WTC11 (cell line): ENCODE results near the gene BMPER. TPM values are rescaled to one million over a fixed set of nuclear protein-coding genes. Genes with fewer than 3 reads are reported as not detected.

Source experiments
- ATAC-seq: fragments of 200-7000 bp; cut with Tn5 transposase; 2 replicates; pipeline ENCODE4 v1.10.0; 2021; ENCODE audit warnings: mild to moderate bottlenecking, moderate library complexity
- CTCF ChIA-PET: fragments of 300-600 bp; sonication (Branson Sonifier 250); formaldehyde crosslinking; loops from one replicate; lab custom pipeline; 2021; ENCODE audit warnings: antibody characterized with exemption; lab: Charles Lee
- POLR2A ChIA-PET: fragments of 350-600 bp; sonication (Branson Sonifier 250); formaldehyde crosslinking; loops from one replicate; lab custom pipeline; 2021; ENCODE audit warnings: antibody characterized with exemption; lab: Charles Lee
- DNase-seq: peaks from one replicate; pipeline ENCODE4 v3.0.0; 2021; ENCODE audit warnings: low spot score
- H3K27ac Mint-ChIP-seq: 2 replicates; pipeline ENCODE4 v1.8.0; 2021; ENCODE audit warnings: mixed read lengths
- H3K27me3 Mint-ChIP-seq: 2 replicates; pipeline ENCODE4 v1.8.0; 2021; ENCODE audit warnings: low read depth, mild to moderate bottlenecking, moderate library complexity, mixed read lengths
- H3K36me3 Mint-ChIP-seq: 2 replicates; pipeline ENCODE4 v1.8.0; 2021; ENCODE audit warnings: mixed read lengths
- H3K4me1 Mint-ChIP-seq: 2 replicates; pipeline ENCODE4 v1.8.0; 2022; ENCODE audit warnings: mixed read lengths
- H3K4me3 Mint-ChIP-seq: 2 replicates; pipeline ENCODE4 v1.8.0; 2021; ENCODE audit warnings: mild to moderate bottlenecking, moderate library complexity, mixed read lengths
- H3K9me3 Mint-ChIP-seq: 2 replicates; pipeline ENCODE4 v1.8.0; 2021; ENCODE audit warnings: mixed read lengths
- CBFB ChIP-seq: sonication (generic); formaldehyde crosslinking; IDR thresholded peaks from 2 replicates; pipeline ENCODE4 v1.8.1; 2022; ENCODE audit warnings: mild to moderate bottlenecking, low read depth, missing genetic modification reagents
- CDX4 ChIP-seq: fragments of 250-450 bp; sonication (Bioruptor Pico); IDR thresholded peaks from 2 replicates; pipeline ENCODE4 v1.9.0; 2021; ENCODE audit warnings: moderate library complexity, mild to moderate bottlenecking, inconsistent platforms, borderline replicate concordance
- CREB1 ChIP-seq: sonication (generic); formaldehyde crosslinking; IDR thresholded peaks from 2 replicates; pipeline ENCODE4 v1.8.0; 2023; ENCODE audit warnings: mild to moderate bottlenecking, missing genetic modification reagents
- ETV6 ChIP-seq: sonication (generic); formaldehyde crosslinking; IDR thresholded peaks from 2 replicates; pipeline ENCODE4 v1.8.1; 2022; ENCODE audit warnings: mild to moderate bottlenecking, missing genetic modification reagents
- GABPB1 ChIP-seq: sonication (generic); formaldehyde crosslinking; IDR thresholded peaks from 2 replicates; pipeline ENCODE4 v1.8.1; 2023; ENCODE audit warnings: mild to moderate bottlenecking, missing genetic modification reagents
- HMGXB4 ChIP-seq: sonication (generic); formaldehyde crosslinking; IDR thresholded peaks from 2 replicates; pipeline ENCODE4 v1.8.1; 2023; ENCODE audit warnings: mild to moderate bottlenecking, moderate library complexity, missing genetic modification reagents
- MYBL2 ChIP-seq: sonication (generic); formaldehyde crosslinking; IDR thresholded peaks from 2 replicates; pipeline ENCODE4 v1.8.1; 2023; ENCODE audit warnings: mild to moderate bottlenecking, moderate library complexity, missing genetic modification reagents
- SMAD3 ChIP-seq: sonication (generic); formaldehyde crosslinking; IDR thresholded peaks from 2 replicates; pipeline ENCODE4 v1.8.0; 2022; ENCODE audit warnings: missing genetic modification reagents, mild to moderate bottlenecking, borderline replicate concordance
- TCF7 ChIP-seq: sonication (generic); formaldehyde crosslinking; IDR thresholded peaks from 2 replicates; pipeline ENCODE4 v1.8.0; 2022; ENCODE audit warnings: mild to moderate bottlenecking, low read depth, missing genetic modification reagents, moderate library complexity
- ZNF281 ChIP-seq: sonication (generic); formaldehyde crosslinking; IDR thresholded peaks from 2 replicates; pipeline ENCODE4 v1.8.0; 2023; ENCODE audit warnings: mild to moderate bottlenecking, missing genetic modification reagents
- ZNF317 ChIP-seq: sonication (generic); formaldehyde crosslinking; IDR thresholded peaks from 2 replicates; pipeline ENCODE4 v1.8.1; 2023; ENCODE audit warnings: low read depth, mild to moderate bottlenecking, moderate library complexity, missing genetic modification reagents, borderline replicate concordance
- ZNF396 ChIP-seq: fragments of 250-450 bp; sonication (Bioruptor Pico); IDR thresholded peaks from 2 replicates; pipeline ENCODE4 v1.8.0; 2021; ENCODE audit warnings: mild to moderate bottlenecking, moderate library complexity, borderline replicate concordance
- ZNF425 ChIP-seq: fragments of 250-450 bp; sonication (Bioruptor Pico); conservative IDR thresholded peaks from 2 replicates; pipeline ENCODE4 v1.9.0; 2021; ENCODE audit warnings: mild to moderate bottlenecking
- ZNF512 ChIP-seq: sonication (generic); formaldehyde crosslinking; IDR thresholded peaks from 2 replicates; pipeline ENCODE4 v1.8.1; 2022; ENCODE audit warnings: missing genetic modification reagents, borderline replicate concordance
- ZNF671 ChIP-seq: fragments of 250-450 bp; sonication (Bioruptor Pico); IDR thresholded peaks from 2 replicates; pipeline ENCODE4 v1.8.0; 2021; ENCODE audit warnings: mild to moderate bottlenecking
- total RNA-seq: library from RNA; stranded (reverse); gene quantifications from 3 replicates; pipeline ENCODE4 v1.2.3, GENCODE V29; 2021
- TF ChIP-seq, protein P1 (sequence below): sonication (generic); formaldehyde crosslinking; IDR thresholded peaks from 2 replicates; pipeline ENCODE4 v1.8.0; 2022; ENCODE audit warnings: mild to moderate bottlenecking, missing genetic modification reagents
- TF ChIP-seq, protein P2 (sequence below): fragments of 250-450 bp; sonication (Bioruptor Pico); IDR thresholded peaks from 2 replicates; pipeline ENCODE4 v1.9.0; 2021; ENCODE audit warnings: mild to moderate bottlenecking

Gene BMPER
- total RNA-seq, 1 experiment from 2014 or later: 1.9 TPM

DNA sequence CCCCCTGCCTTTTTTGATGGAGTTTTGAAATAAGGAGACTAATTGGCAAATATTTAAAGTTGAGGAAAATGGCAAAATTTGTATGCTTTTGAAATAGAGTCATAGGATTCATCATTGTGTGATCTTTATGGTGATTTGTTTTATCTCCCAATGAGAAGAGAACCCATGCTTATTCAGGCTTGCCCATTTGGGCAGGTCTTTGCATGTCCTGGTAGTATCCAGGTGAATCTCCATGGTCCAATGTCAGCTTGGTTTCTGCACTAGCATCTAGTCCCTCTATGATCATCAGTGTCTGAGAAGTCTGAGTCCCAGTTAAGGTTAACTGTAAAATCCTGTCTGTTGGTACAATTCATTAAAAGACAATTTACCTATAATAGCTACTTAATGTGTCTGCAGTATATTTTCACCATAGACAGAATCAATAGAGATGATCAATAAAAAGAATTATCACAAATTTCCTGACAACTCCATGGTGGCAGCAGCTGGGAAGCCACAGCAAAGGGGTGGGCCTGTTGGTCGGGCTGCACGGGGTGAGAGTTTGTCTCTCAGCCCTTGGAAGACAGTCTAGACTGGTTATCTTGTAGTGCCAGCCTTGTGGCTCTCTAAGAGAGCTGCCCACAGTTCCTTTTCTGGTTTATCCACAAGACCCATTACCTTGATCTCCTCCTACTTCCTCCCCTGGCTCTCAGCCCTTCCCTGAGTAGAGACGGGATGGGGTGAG lies 22.2 kb upstream of the BMPER start:
- Mint-ChIP-seq H3K36me3 (no peaks in the 10 kb centered on the region; the same call in none of the 2 replicates), H3K4me3 (no peak overlapping the region), H3K4me1 (peaks cover 21% of the 10 kb centered on the region), H3K27me3 (no peaks in the 10 kb centered on the region), H3K27ac (no peak overlapping the region), H3K9me3 (peaks cover 14% of the 10 kb centered on the region)
- ChIA-PET POLR2A (no interaction called here), CTCF (no interaction called here)
- no peak for ATAC-seq
- DNase-seq: no peak
- no peak for TF ChIP-seq CREB1
- no peak for TF ChIP-seq ZNF425 (CRISPR knock-in tag)
- no peak for TF ChIP-seq ETV6
- no peak for TF ChIP-seq ZNF396 (CRISPR knock-in tag)
- no peak for TF ChIP-seq ZNF317 (CRISPR knock-in tag)
- no peak for TF ChIP-seq ZNF512
- no peak for TF ChIP-seq ZNF281 (CRISPR knock-in tag)
- no peak for TF ChIP-seq GABPB1 (CRISPR knock-in tag)
- TF ChIP-seq HMGXB4 (CRISPR knock-in tag): no peak
- no peak for TF ChIP-seq CBFB (CRISPR knock-in tag)
- TF ChIP-seq, protein P1, sequence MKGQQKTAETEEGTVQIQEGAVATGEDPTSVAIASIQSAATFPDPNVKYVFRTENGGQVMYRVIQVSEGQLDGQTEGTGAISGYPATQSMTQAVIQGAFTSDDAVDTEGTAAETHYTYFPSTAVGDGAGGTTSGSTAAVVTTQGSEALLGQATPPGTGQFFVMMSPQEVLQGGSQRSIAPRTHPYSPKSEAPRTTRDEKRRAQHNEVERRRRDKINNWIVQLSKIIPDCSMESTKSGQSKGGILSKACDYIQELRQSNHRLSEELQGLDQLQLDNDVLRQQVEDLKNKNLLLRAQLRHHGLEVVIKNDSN (CRISPR knock-in tag): no peak
- no peak for TF ChIP-seq MYBL2 (CRISPR knock-in tag)
- TF ChIP-seq, protein P2, sequence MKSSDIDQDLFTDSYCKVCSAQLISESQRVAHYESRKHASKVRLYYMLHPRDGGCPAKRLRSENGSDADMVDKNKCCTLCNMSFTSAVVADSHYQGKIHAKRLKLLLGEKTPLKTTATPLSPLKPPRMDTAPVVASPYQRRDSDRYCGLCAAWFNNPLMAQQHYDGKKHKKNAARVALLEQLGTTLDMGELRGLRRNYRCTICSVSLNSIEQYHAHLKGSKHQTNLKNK (CRISPR knock-in tag): no peak
- no peak for TF ChIP-seq TCF7 (CRISPR knock-in tag)
- no peak for TF ChIP-seq ZNF671
- no peak for TF ChIP-seq SMAD3 (CRISPR knock-in tag)
- no peak for TF ChIP-seq CDX4 (CRISPR knock-in tag)
